Thoracic aorta (tissue), 2 donors: ENCODE results near the gene SLC22A16. TPM values are rescaled to one million over a fixed set of nuclear protein-coding genes. Genes with fewer than 3 reads are reported as not detected.

Experiments used
- ATAC-seq: fragments of 150-250 bp; one replicate; pipeline ENCODE4 v1.8.0; 2017; ENCODE audit warnings: low read depth; ENCODE audit not compliant: insufficient number of reproducible peaks, low FRiP score
- DNase-seq: peaks from one replicate; pipeline ENCODE4 v3.0.0-alpha.2; 2020; ENCODE audit warnings: low spot score
- H3K27ac ChIP-seq, 2 donors: fragments of 200-600 bp; sonication (generic); 1 replicate in 1 of 2; 2 replicates in 1 of 2; pipeline ENCODE4 v1.5.1; 2016; ENCODE audit warnings: mild to moderate bottlenecking in 2 of 2, moderate library complexity in 2 of 2
- H3K27me3 ChIP-seq: fragments of 200-600 bp; sonication (generic); replicated peaks from 2 replicates; pipeline ENCODE4 v1.6.0; 2016; ENCODE audit warnings: mild to moderate bottlenecking; ENCODE audit not compliant: insufficient read depth
- H3K36me3 ChIP-seq: fragments of 200-600 bp; sonication (generic); one replicate; pipeline ENCODE4 v1.5.1; 2016
- H3K4me1 ChIP-seq, 2 donors: fragments of 200-600 bp; sonication (generic); 1 replicate in 1 of 2; 2 replicates in 1 of 2; pipeline versions ENCODE4 v1.5.1 to v1.6.0; 2016; ENCODE audit warnings: low read depth in 2 of 2, mild to moderate bottlenecking in 1 of 2; ENCODE audit not compliant: control insufficient read depth in 1 of 2
- H3K4me3 ChIP-seq: fragments of 200-600 bp; sonication (generic); 2 replicates; pipeline ENCODE4 v1.5.1; 2016; ENCODE audit warnings: mild to moderate bottlenecking
- H3K9me3 ChIP-seq: fragments of 200-600 bp; sonication (generic); 2 replicates; pipeline ENCODE4 v1.5.1; 2016
- CTCF ChIP-seq: fragments of 200-600 bp; sonication (generic); IDR thresholded peaks from one replicate; pipeline ENCODE4 v1.5.1; 2019; ENCODE audit warnings: antibody characterized with exemption
- total RNA-seq, 2 donors: library from RNA; depleted of rRNA; stranded (reverse); fragments of >200 nt; gene quantifications; one replicate each; pipeline versions ENCODE4 v1.1.0 to v1.2.3, GENCODE V29; 2016

The SLC22A16 gene
- total RNA-seq, 2 donors from 2014 or later = 3.8 TPM; not detected in 1

GRCh38 chr6:110434961-110435602, 41.3 kb downstream of the SLC22A16 start:
- no peak for TF ChIP-seq CTCF
- Histone ChIP-seq H3K4me3 (no peak overlapping the region), H3K4me1 (no peaks in the 10 kb centered on the region), H3K36me3 (no peaks in the 10 kb centered on the region), H3K27ac (no peak overlapping the region), H3K27me3 (no peaks in the 10 kb centered on the region), H3K9me3 (no peaks in the 10 kb centered on the region)
- ATAC-seq = no peak
- no peak for DNase-seq

GRCh38 chr6:110432285-110432900, 44.0 kb downstream of the SLC22A16 start:
- Histone ChIP-seq H3K4me1 (no peaks in the 10 kb centered on the region), H3K27ac (no peak overlapping the region), H3K27me3 (no peaks in the 10 kb centered on the region), H3K36me3 (no peaks in the 10 kb centered on the region), H3K4me3 (no peak overlapping the region), H3K9me3 (no peaks in the 10 kb centered on the region)
- ATAC-seq (no peak), DNase-seq (no peak)
- TF ChIP-seq CTCF = no peak

- Histone ChIP-seq H3K27ac (no peak overlapping the region), H3K36me3 (no peaks in the 10 kb centered on the region), H3K4me3 (no peak overlapping the region), H3K4me1 (no peaks in the 10 kb centered on the region), H3K27me3 (no peaks in the 10 kb centered on the region), H3K9me3 (no peaks in the 10 kb centered on the region)
- no peak for DNase-seq
- no peak for ATAC-seq
- TF ChIP-seq CTCF = no peak
These were observed 45.7 kb downstream of the SLC22A16 start for GRCh38 chr6:110430741-110431140.

GRCh38 chr6:110430236-110430635, 46.2 kb downstream of the SLC22A16 start:
- Histone ChIP-seq H3K9me3 (no peaks in the 10 kb centered on the region), H3K4me3 (no peak overlapping the region), H3K4me1 (no peaks in the 10 kb centered on the region), H3K27ac (no peak overlapping the region), H3K27me3 (no peaks in the 10 kb centered on the region), H3K36me3 (no peaks in the 10 kb centered on the region)
- no peak for TF ChIP-seq CTCF
- DNase-seq (no peak), ATAC-seq (no peak)

GRCh38 chr6:110428153-110428552, 48.3 kb downstream of the SLC22A16 start:
- no peaks in the 10 kb centered on the region for H3K4me1 ChIP-seq
- TF ChIP-seq CTCF = no peak
- DNase-seq (no peak), ATAC-seq (no peak)
- H3K9me3 ChIP-seq = no peaks in the 10 kb centered on the region
- no peak overlapping the region for H3K27ac ChIP-seq
- no peaks in the 10 kb centered on the region for H3K36me3 ChIP-seq
- no peaks in the 10 kb centered on the region for H3K27me3 ChIP-seq
- no peak overlapping the region for H3K4me3 ChIP-seq
